Measurements from ENCODE around the gene NRP2.

NRP2 gene

GRCh38 chr2:205686783-205687640, 4.7 kb downstream of the NRP2 start:
- no peak for DNase-seq (ENCODE audit: low read depth in 2 of 2)

GRCh38 chr2:205687641-205687956, 5.3 kb downstream of the NRP2 start:
- no peak for DNase-seq (ENCODE audit: low read depth in 2 of 2)

DNA sequence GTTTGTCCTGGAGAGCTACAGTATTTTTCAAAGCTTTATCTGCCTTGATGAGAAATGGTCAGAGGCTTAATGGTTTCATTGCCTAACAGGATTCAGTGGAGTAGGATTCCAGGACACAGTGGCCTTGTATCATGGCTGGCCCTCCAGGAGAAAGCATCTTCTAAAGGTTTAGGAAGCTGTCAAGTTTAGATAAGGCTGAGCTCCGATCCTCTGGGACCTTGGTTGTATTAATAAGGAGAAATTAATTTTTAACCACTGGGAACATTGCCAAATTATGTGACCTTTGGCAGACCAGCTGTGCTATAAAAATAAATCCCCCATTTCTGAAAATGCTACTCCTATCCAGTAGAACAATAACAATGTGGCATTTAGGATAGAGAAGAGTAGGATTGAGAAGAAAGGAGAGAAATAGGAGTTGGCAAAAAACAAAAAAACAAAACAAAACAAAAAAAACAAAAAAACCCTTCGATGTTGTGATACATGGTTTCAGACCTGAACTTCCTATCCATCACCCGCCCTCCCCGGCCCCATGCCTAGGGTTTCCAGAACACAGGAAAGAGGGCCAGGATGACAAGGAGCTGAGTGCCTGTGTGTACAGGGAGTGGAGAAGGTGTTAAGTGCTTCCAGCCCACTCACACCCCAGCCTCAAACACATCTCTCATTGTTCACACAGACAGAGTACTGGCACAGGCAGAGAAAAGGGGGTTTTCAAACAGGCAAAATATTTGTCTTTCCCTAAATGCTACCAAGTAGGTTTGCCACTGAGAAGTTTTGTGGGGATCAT, 6.3 kb downstream of the NRP2 start:
- DNase-seq (ENCODE audit: low read depth in 2 of 2): no peak

GRCh38 chr2:205689820-205690219, 7.5 kb downstream of the NRP2 start:
- DNase-seq (ENCODE audit: low read depth in 2 of 2): no peak

GRCh38 chr2:205692104-205692503, 9.8 kb downstream of the NRP2 start:
- DNase-seq (ENCODE audit: low read depth in 2 of 2): no peak

GRCh38 chr2:205694256-205694655, 12.0 kb downstream of the NRP2 start:
- no peak for DNase-seq (ENCODE audit: low read depth in 2 of 2)

DNA sequence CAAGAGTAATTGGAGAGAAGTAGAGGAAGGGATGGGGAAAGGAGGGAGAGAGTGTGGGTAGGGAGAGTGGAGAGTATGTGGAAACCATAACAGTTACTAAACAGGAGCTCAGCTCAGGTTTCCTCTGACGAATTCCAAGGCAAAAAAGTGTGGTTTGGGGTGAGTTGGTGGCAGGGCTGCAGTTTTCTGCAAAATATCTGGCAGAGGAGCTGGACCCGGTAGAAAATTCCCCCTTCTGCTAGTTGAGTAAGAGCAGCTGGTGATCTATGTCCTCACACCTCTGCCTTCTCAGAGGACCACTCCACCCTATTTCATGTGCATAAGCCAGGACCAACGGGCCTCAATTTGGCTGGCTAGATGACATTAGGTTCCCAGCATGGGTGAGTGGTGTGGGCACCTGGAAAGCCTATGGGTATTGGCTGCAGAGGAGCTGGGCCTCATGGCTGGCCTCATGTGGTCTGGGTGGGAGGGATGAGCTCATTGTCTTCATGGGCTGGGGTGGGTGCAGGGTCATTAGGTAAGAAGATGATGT, 13.2 kb downstream of the NRP2 start:
- no peak for DNase-seq (ENCODE audit: low read depth in 2 of 2)

- DNase-seq (ENCODE audit: low read depth in 2 of 2): no peak
These were observed 14.1 kb downstream of the NRP2 start for GRCh38 chr2:205696331-205696926.

- no peak for DNase-seq (ENCODE audit: low read depth in 2 of 2)
These were observed 14.7 kb downstream of the NRP2 start for GRCh38 chr2:205696927-205697441.

DNA sequence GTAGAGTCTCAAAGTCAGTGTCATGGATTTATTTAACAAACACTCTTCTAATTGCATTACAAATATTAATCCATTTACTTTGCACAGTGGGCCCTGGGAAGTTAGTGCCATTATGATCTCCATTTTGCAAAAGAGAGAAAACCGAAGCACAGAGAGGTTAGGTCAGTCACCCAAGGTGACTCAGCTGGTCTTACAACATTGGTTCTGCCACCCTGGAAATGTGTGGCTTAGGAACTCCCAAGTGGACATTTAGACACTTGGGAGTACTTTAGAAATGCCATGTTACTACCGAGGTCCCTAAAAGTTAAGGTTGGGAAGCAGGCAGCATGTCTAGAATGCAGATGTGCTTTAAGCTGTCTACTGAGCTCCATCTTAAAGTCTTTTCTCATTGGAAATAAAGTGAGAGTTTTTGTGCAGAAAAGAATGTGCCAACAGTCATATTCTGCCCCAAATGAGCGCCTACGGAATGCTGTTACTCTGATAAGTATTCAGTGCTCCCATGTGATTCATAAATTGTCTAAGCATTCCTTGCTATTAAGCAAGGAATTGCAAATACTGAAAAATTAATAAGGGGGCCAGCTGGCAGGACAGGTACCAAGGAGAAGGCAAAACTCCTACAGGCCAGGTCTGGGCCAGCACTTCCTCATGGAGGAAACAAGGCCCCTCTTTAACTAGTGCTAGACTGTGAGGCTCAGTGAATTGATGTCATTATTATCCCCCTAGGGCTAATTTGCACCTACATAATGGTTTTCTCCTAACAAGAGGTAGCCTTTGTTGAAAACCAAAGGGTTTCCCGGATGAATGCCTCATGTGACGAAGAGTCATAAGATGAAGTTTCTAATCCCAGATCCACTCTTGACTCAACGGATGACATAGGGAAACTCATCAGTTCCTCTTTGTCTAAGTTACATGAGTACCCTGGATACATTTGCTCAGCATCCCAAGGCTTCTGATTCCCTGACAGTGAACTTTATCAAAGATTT, 16.3 kb downstream of the NRP2 start:
- no peak for DNase-seq (ENCODE audit: low read depth in 2 of 2)

DNA sequence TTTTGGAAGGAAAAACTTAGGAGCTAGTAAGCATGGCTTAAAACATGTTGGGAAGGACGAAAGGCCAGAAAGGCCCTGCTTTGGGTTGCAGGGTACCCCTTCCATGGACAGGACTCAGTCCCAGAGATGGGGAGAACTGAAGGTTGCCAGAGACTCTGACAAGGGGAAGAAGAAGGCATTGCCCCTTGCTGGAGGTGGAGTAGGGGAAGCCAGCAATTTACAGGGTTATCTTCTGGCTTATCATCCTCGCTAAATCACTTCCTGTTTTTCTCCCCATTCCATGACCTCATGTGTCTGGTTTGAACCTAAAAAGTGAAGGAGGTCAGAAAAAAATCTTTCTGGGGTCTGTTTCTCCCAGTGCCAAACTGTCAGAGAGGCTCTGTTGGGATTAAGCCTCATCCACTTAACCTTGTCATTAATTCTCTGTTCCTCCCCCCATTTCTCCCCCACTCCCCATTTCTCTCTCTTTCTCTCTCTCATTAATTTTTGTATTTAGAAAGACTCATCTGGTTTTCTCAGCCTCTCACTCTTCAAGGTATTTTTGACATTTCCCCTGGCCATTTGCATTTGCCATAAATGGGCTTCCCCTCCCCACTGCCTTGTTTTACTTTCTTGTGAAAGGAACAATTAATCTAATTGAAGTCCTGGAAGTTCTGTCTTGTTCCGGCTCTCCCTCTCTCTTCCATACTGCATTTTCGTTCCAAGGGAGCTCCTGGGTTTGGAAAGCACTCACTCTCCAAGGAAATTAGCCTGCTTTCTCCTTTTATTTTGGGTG, 17.4 kb downstream of the NRP2 start:
- DNase-seq (ENCODE audit: low read depth in 2 of 2): no peak

DNA sequence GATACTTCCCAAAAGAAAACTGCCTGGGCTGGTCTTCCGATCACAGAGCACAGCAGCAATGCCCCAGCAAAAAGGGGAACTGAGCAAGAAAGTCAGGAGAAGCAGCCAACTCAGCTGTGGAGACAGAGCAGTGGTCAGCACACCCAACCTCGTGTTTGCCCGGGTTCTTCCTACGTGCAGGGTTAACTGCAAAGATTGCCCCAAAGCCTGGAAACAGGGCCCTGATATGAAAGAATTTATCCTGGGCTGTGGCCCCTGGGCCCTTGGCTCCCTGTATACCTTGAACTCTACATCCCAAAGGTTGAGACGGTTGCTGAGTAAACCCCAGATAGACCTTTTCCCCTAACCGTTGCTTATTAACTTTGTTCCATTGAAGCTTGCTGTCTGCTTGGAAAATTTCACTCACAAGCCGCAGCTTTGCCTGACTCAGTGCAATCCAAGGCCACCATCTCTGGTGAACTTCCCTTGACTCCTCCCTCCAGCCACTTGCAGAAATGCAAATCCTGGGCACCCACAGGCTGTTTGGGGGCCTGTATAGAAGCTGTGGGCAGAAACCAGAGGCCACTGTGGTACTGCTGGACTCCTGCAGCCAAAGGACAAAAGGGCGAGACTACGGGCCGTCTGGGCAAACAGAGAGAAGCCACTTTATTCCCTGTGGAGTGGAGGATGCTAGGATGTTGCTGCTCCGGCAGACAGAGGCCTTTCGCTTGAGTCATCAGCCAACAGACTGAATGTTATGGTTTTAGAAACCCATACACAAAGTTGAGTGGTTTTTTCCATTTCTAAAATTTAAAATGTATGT, 18.2 kb downstream of the NRP2 start:
- no peak for DNase-seq (ENCODE audit: low read depth in 2 of 2)

DNA sequence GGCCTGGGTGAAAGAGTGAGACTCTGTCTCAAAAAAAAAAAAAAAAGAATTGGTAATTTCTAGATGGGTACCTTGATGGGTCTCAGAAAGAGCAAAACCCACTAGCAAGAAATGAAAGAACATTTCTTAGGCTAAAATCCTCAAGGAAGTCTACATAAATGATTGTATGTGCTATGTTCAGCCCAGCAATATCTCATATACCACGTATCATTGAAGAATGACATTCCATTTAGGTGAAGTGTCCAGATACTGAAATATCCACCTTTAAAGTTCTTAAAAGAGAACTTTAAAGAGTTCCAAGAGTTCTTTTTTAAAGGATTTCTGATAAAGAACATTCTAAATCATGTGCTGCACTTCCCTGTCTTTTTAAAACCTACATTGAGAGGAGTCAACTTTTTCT, 19.2 kb downstream of the NRP2 start:
- no peak for DNase-seq (ENCODE audit: low read depth in 2 of 2)

GRCh38 chr2:205702576-205702975, 20.3 kb downstream of the NRP2 start:
- no peak for DNase-seq (ENCODE audit: low read depth in 2 of 2)

- DNase-seq (ENCODE audit: low read depth in 2 of 2): no peak
These were observed 21.3 kb downstream of the NRP2 start for GRCh38 chr2:205703471-205704126.

DNA sequence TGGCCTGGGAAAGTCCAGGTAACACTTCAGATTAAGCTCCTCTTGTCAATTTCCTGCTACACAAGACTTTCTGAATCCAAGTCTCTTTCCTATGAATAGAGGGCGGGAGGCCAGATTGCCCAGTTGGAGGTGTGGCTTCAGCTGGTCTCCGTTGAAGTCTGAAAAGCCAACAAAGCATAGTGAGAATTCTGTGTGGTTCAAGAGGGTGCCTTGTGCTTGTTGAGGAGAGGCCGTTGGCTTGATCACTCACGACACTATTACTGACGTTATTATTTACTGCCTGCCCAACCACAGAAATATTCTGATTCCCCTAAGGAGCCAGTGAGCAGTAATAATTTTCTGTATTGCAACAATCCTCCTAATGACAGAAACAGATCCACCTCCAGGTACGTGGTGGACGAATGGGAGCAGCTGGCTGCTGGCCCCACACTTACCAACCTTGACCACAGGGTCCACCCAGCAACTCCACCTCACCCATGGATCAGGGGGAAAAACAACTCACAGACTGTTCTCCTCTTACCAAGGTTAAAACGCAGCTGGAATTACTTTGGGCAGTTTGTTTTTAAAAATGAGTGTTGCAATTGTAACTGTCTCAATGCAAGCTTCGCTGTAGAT, 21.9 kb downstream of the NRP2 start:
- DNase-seq (ENCODE audit: low read depth in 2 of 2): no peak

DNA sequence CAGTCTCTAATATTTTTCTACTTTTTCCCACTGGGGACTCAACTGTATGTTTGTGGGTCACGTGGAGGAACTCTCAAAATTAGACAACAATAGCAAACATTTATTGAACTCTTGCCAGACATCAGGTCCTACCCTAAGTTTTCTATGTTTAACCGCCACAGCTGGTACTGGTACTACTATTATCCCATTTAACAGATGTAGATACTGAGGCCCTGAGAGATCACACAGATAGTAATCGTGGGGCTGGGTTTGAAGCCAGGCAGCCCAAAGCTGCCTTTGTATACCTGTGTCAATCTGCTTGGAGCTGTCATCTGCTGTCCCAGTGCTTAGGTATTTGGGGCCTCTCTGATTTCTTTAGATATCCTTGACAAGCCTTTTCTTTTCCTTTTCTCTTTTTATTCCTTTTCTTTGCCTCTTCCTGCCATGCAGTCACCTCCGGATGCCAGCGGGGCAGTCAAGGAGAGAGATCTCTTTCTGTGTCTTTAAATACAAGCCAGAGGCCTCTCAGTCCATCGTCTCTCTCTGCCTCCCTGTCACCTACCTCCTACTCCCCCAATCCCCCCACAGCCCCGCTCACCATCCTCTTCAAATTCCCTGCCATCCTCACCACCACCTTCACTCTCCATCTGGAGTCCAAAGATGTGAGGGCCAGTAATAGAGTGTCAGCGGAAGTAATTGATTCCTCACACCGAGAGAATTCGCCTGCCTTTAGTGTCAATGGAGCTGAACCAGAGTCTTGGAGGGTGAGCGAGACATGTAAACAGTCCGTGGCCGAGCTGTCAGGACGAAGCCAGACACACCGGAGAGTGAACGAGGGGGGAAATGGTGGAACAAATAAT, 23.4 kb downstream of the NRP2 start:
- no peak for DNase-seq (ENCODE audit: low read depth in 2 of 2)
